K562 (cell line): ENCODE measurements around the gene MYADML2. TPM values are rescaled to one million over a fixed set of nuclear protein-coding genes. Genes with fewer than 3 reads are reported as not detected.

ENCODE experiments used
- AFF1 ChIP-seq, 2 experiments: fragments of 450-650 bp; IDR thresholded peaks; 2 replicates each; pipeline ENCODE4 v1.6.1; 2018; ENCODE audit warnings: mild to moderate bottlenecking in 2 of 2, low read depth in 1 of 2; ENCODE audit not compliant: partially characterized antibody in 2 of 2
- CEBPG ChIP-seq, 3 experiments: fragments of 200-800 bp in 1 of 3; sonication (Bioruptor generic) in 1 of 3; sonication (generic) in 1 of 3; formaldehyde crosslinking in 1 of 3; IDR thresholded peaks in 2 of 3; conservative IDR thresholded peaks in 1 of 3; 2 replicates each; pipeline versions ENCODE4 v1.6.1 to v1.8.0; 2016 to 2022; ENCODE audit warnings: missing compliant biosample characterization in 2 of 3, missing genetic modification characterization in 2 of 3, mild to moderate bottlenecking in 1 of 3, missing genetic modification reagents in 1 of 3
- polyA plus RNA-seq, 8 experiments: library from polyadenylated mRNA; depleted of rRNA in 4 of 8; stranded (reverse) in 5 of 8; unstranded in 3 of 8; fragments of >200 nt; fragmentation: Nextera tagmentation in 2 of 8; fragmentation: Illumina TruSeq in 1 of 8; extraction: Ambion mirVana in 2 of 8; extraction: Trizol in 1 of 8; gene quantifications; 2 replicates each; pipeline versions ENCODE4 v1.2.1 to v1.2.3, GENCODE V29; 2011 to 2014; ENCODE audit warnings: inconsistent platforms in 1 of 8, missing spikeins in 1 of 8
- total RNA-seq, 7 experiments: library from RNA; depleted of rRNA in 6 of 7; stranded (reverse); fragments of >200 nt in 6 of 7; fragmentation: Illumina TruSeq in 2 of 7; extraction: Trizol in 2 of 7; gene quantifications; 2 replicates each; pipeline versions ENCODE4 v1.2.1 to v1.2.3, GENCODE V29; 2011 to 2021; ENCODE audit warnings: low replicate concordance in 1 of 7
- TF ChIP-seq, protein P1 (sequence below): fragments of 250-450 bp; sonication (Bioruptor Pico); IDR thresholded peaks from 2 replicates; pipeline ENCODE4 v1.4.0; 2020; ENCODE audit warnings: mild to moderate bottlenecking, moderate library complexity

Gene MYADML2
- total and polyA plus RNA-seq, 9 of the 15 experiments (the other 6 are each of a cell fraction or from before 2014, with no cell fraction given): not detected

- TF ChIP-seq, protein P1, sequence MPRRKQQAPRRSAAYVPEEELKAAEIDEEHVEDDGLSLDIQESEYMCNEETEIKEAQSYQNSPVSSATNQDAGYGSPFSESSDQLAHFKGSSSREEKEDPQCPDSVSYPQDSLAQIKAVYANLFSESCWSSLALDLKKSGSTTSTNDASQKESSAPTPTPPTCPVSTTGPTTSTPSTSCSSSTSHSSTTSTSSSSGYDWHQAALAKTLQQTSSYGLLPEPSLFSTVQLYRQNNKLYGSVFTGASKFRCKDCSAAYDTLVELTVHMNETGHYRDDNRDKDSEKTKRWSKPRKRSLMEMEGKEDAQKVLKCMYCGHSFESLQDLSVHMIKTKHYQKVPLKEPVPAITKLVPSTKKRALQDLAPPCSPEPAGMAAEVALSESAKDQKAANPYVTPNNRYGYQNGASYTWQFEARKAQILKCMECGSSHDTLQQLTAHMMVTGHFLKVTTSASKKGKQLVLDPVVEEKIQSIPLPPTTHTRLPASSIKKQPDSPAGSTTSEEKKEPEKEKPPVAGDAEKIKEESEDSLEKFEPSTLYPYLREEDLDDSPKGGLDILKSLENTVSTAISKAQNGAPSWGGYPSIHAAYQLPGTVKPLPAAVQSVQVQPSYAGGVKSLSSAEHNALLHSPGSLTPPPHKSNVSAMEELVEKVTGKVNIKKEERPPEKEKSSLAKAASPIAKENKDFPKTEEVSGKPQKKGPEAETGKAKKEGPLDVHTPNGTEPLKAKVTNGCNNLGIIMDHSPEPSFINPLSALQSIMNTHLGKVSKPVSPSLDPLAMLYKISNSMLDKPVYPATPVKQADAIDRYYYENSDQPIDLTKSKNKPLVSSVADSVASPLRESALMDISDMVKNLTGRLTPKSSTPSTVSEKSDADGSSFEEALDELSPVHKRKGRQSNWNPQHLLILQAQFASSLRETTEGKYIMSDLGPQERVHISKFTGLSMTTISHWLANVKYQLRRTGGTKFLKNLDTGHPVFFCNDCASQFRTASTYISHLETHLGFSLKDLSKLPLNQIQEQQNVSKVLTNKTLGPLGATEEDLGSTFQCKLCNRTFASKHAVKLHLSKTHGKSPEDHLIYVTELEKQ (CRISPR knock-in tag): no peak
- no peak for TF ChIP-seq AFF1 (IDR thresholded peaks at IDR 0.05; ENCODE audit: low read depth in 1 of 2, partially characterized antibody in 2 of 2)
- TF ChIP-seq CEBPG (CRISPR knock-in tag; IDR thresholded peaks at IDR 0.05): no peak
- no peak for TF ChIP-seq CEBPG (tag; conservative IDR thresholded peaks at IDR 0.05 in 1 of 2, IDR thresholded peaks at IDR 0.05 in 1 of 2)
Observed at GRCh38 chr17:81993729-81994592, 46.9 kb upstream of the MYADML2 start (continued).
